ENCODE data around the gene ANKRD60. TPM values are rescaled to one million over a fixed set of nuclear protein-coding genes. Genes with fewer than 3 reads are reported as not detected.

The ANKRD60 gene
- total RNA-seq, 1 donor from 2014 or later: not detected

- Histone ChIP-seq H3K36me3 (ENCODE audit: control insufficient read depth, insufficient read depth, low read length) (no peaks in the 10 kb centered on the region), H3K4me3 (ENCODE audit: low read depth, low read length) (no peak overlapping the region), H3K27me3 (ENCODE audit: control insufficient read depth, insufficient read depth, low read length) (peaks cover 3% of the 10 kb centered on the region)
- no peak for FAIRE-seq
- DNase-seq (ENCODE audit: low read depth): no peak
- TF ChIP-seq CTCF (IDR thresholded peaks at IDR 0.05; ENCODE audit: insufficient read depth, low read length, severe bottlenecking): no peak
These were observed 26.4 kb downstream of the ANKRD60 start for GRCh38 chr20:58202044-58202443.

- Histone ChIP-seq H3K27me3 (ENCODE audit: control insufficient read depth, insufficient read depth, low read length) (peaks cover 2% of the 10 kb centered on the region), H3K36me3 (ENCODE audit: control insufficient read depth, insufficient read depth, low read length) (no peaks in the 10 kb centered on the region), H3K4me3 (ENCODE audit: low read depth, low read length) (no peak overlapping the region)
- TF ChIP-seq CTCF (IDR thresholded peaks at IDR 0.05; ENCODE audit: insufficient read depth, low read length, severe bottlenecking): no peak
- DNase-seq (ENCODE audit: low read depth) (no peak), FAIRE-seq (no peak)
These were observed 26.8 kb downstream of the ANKRD60 start for GRCh38 chr20:58201616-58202015.

GRCh38 chr20:58199469-58199868, 29.0 kb downstream of the ANKRD60 start:
- DNase-seq (ENCODE audit: low read depth) (no peak), FAIRE-seq (no peak)
- Histone ChIP-seq H3K4me3 (ENCODE audit: low read depth, low read length) (no peak overlapping the region), H3K36me3 (ENCODE audit: control insufficient read depth, insufficient read depth, low read length) (no peaks in the 10 kb centered on the region), H3K27me3 (ENCODE audit: control insufficient read depth, insufficient read depth, low read length) (peaks cover 2% of the 10 kb centered on the region)
- TF ChIP-seq CTCF (IDR thresholded peaks at IDR 0.05; ENCODE audit: insufficient read depth, low read length, severe bottlenecking): no peak

- H3K4me3 ChIP-seq (ENCODE audit: low read depth, low read length): no peak overlapping the region
- H3K36me3 ChIP-seq (ENCODE audit: control insufficient read depth, insufficient read depth, low read length): no peaks in the 10 kb centered on the region
- FAIRE-seq (no peak), DNase-seq (ENCODE audit: low read depth) (no peak)
- H3K27me3 ChIP-seq (ENCODE audit: control insufficient read depth, insufficient read depth, low read length): peaks cover 2% of the 10 kb centered on the region
- TF ChIP-seq CTCF (IDR thresholded peaks at IDR 0.05; ENCODE audit: insufficient read depth, low read length, severe bottlenecking): no peak
These were observed 29.5 kb downstream of the ANKRD60 start for GRCh38 chr20:58198901-58199355.

- TF ChIP-seq CTCF (IDR thresholded peaks at IDR 0.05; ENCODE audit: insufficient read depth, low read length, severe bottlenecking): no peak
- H3K36me3 ChIP-seq (ENCODE audit: control insufficient read depth, insufficient read depth, low read length): no peaks in the 10 kb centered on the region
These were observed 30.1 kb downstream of the ANKRD60 start for GRCh38 chr20:58198384-58198783.

GRCh38 chr20:58197185-58197469, 31.3 kb downstream of the ANKRD60 start:
- no peak overlapping the region for H3K4me3 ChIP-seq (ENCODE audit: low read depth, low read length)
- H3K36me3 ChIP-seq (ENCODE audit: control insufficient read depth, insufficient read depth, low read length): no peaks in the 10 kb centered on the region

More at GRCh38 chr20:58198384-58198783, 30.1 kb downstream of the ANKRD60 start:
- FAIRE-seq (no peak), DNase-seq (ENCODE audit: low read depth) (no peak)
- Histone ChIP-seq H3K4me3 (ENCODE audit: low read depth, low read length) (no peak overlapping the region), H3K27me3 (ENCODE audit: control insufficient read depth, insufficient read depth, low read length) (no peaks in the 10 kb centered on the region)

More at GRCh38 chr20:58197185-58197469, 31.3 kb downstream of the ANKRD60 start:
- H3K27me3 ChIP-seq (ENCODE audit: control insufficient read depth, insufficient read depth, low read length): no peaks in the 10 kb centered on the region
- no peak for FAIRE-seq
- DNase-seq (ENCODE audit: low read depth): no peak
- no peak for TF ChIP-seq CTCF (IDR thresholded peaks at IDR 0.05; ENCODE audit: insufficient read depth, low read length, severe bottlenecking)
